ENCODE results near the gene ITGB3. TPM values are rescaled to one million over a fixed set of nuclear protein-coding genes. Genes with fewer than 3 reads are reported as not detected.

The ITGB3 gene
- total and polyA plus RNA-seq, 2 of the 8 experiments (the other 6 are each of a cell fraction or from before 2014, with no cell fraction given): 0.08 to 0.09 TPM

DNA sequence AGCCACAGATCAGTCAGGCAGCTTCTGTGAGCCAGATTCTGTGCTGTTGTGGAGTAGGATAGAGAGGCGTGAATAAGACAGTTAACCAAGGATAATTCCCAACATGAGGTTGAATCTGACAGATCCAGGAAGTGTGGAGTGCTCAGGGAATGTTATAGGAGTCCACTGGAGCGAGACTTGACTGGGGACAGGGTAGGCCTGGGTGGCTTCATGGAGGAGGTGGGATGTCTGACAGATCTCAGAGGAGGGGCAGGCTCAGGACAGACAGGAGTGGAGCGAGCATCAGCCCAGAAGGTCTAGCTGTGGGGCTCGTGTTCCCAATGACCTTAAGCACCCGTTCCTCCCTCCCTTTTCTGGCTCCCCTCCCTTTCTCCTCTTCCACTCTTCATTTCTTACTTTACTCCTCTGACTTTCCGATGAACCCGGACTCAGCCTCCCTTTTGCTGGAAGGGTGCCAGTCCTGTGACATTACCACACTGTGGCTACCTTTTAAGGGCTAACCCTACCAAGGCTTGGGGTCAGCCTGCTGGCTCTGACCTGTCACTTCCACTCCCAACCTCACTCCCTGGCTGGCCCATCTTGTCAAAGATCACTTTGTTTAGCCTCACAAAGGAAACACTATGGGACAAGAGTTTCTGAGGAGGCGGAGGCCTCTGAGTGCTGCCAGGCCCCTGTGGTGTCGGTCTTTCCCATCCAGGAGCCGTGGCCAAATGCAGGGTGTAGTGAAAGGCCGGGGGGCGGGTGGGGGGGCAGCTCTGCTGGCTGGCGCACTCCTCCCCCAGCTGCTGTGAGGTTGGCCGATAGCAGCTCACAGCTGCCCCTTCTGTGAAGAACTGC is 41.6 kb downstream of the ITGB3 start (continued):
- TF ChIP-seq GTF2F1 (IDR thresholded peaks at IDR 0.05; ENCODE audit: borderline replicate concordance, low read depth, low read length) (no peak), SP2 (IDR thresholded peaks at IDR 0.05; ENCODE audit: low read length) (no peak), CREB1 (IDR thresholded peaks at IDR 0.05) (no peak), CHD1 (IDR thresholded peaks at IDR 0.05; ENCODE audit: low read depth, low read length) (no peak), CTBP2 (IDR thresholded peaks at IDR 0.05; ENCODE audit: borderline replicate concordance, insufficient read depth, insufficient read length, low read length) (no peak)
